ENCODE measurements around the gene GRIFIN. TPM values are rescaled to one million over a fixed set of nuclear protein-coding genes. Genes with fewer than 3 reads are reported as not detected.

GRIFIN gene
- total and polyA plus RNA-seq, 7 donors: not detected

DNA sequence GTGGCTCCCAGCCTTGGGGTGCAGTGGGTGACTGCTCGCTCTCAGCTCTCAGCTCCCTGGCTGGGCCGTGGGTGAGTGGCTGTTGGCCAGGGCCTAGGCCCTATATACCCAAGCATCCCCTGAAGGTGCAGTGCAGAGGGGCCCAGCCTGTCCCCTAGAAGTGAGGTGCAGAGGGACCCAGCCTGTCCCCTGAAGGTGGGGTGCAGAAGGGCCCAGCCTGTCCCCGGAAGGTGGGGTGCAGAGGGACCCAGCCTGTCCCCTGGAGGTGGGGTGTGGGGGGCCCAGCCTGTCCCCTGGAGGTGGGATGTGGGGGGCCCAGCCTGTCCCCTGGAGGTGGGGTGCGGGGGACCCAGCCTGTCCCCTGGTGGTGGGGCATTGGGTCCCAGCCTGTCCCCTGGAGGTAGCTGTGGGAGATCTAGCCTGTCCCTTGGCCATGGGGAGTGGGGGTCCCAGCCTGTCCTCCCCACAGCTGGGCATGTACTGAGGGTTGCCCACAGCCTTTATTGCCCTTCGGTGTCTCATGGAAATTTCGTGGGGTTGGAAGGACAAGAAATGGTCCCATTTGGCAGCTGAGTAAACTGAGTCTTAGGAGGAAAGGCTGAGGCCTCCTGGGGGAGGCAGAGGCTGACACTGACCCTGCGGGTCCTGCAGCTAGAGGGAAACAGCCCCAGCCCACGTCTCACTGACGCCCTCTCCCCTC lies 25.9 kb upstream of the GRIFIN start:
- H3K9me3 ChIP-seq: no peaks in the 10 kb centered on the region
- H3K36me3 ChIP-seq: no peaks in the 10 kb centered on the region
- H3K4me1 ChIP-seq: no peaks in the 10 kb centered on the region
- no peak overlapping the region for H3K27ac ChIP-seq
- intact Hi-C loops (cut with DNase I): no loop called here
- H3K27me3 ChIP-seq: peaks cover 0 to 22% (median 14%) of the 10 kb centered on the region in 3 donors
- no peak for DNase-seq
- TF ChIP-seq POLR2AphosphoS5 (IDR thresholded peaks at IDR 0.05): no peak
- no peak for TF ChIP-seq EP300 (IDR thresholded peaks at IDR 0.05)
- no peak for TF ChIP-seq POLR2A (IDR thresholded peaks at IDR 0.05)
- TF ChIP-seq CTCF (IDR thresholded peaks at IDR 0.05): no peak
- 82 to 90% methylated on average over 9 of the region's 9 CpGs for WGBS, 2 donors
- no peak overlapping the region for H3K4me3 ChIP-seq

DNA sequence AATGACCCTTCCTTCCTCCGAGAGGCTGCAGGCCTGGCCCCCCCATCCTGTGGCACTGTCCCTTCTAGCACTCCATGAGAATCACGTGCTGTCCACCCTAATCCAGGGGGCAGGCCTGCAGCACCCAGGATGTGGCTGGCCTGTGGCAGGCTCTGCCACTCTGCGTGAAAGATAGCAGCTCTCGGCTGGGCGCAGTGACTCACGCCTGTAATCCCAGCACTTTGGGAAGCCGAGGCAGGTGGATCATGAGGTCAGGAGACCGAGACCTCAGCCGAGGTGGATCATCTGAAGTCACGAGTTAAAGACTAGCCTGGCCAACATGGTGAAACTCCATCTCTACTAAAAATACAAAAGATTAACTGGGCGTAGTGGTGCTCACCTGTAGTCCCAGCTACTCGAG lies 24.5 kb upstream of the GRIFIN start:
- Histone ChIP-seq H3K36me3 (no peaks in the 10 kb centered on the region), H3K27me3 (peaks cover 0 to 36% (median 23%) of the 10 kb centered on the region in 3 donors), H3K9me3 (no peaks in the 10 kb centered on the region), H3K4me3 (no peak overlapping the region), H3K27ac (no peak overlapping the region), H3K4me1 (no peaks in the 10 kb centered on the region)
- WGBS, 2 donors: 90 to 92% methylated on average over 12 of the region's 12 CpGs
- DNase-seq: no peak
- no peak for TF ChIP-seq CTCF (IDR thresholded peaks at IDR 0.05)
- no peak for TF ChIP-seq EP300 (IDR thresholded peaks at IDR 0.05)
- no peak for TF ChIP-seq POLR2AphosphoS5 (IDR thresholded peaks at IDR 0.05)
- TF ChIP-seq POLR2A (IDR thresholded peaks at IDR 0.05): no peak
- intact Hi-C loops (cut with DNase I): no loop called here

DNA sequence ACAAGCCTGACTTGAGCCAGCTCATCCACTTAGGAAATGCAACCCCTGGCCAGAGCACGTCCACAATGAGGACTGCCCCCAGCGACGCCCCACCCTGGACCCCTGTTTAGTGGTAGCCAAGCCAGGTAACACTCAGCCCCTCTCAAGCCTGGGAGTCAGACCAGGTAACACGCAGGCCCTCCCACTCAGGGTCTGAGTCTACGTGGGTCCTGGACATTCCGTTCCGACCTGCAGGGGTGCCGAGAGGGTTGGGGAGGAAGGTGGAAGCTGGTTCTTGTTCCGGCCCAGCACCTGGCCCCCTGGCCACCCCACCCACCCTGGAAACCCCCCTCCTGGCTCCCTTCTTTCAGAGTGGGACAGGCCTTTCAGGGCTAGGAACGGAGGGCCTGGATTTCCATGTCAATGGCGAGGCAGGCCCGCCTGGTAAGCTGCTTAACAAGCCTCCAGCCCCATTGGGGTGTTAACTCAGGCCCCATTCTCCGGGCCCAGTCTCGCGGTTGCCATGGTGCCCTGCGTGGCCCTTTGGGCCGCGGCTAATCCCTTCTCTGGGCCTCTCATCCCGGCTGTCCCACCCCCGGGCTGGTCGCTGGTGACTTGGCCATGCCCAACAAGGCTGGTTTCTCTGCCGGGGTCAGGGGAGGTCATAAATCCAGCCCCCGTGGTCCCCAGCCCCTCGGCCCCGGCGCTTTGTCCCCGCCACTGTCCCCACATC lies 23.7 kb upstream of the GRIFIN start:
- H3K27me3 ChIP-seq: peaks cover 0 to 42% (median 24%) of the 10 kb centered on the region in 3 donors
- H3K9me3 ChIP-seq: no peaks in the 10 kb centered on the region
- H3K27ac ChIP-seq: no peak overlapping the region
- no peak for TF ChIP-seq CTCF (IDR thresholded peaks at IDR 0.05)
- TF ChIP-seq EP300 (IDR thresholded peaks at IDR 0.05): no peak
- no peak for TF ChIP-seq POLR2A (IDR thresholded peaks at IDR 0.05)
- no peak for TF ChIP-seq POLR2AphosphoS5 (IDR thresholded peaks at IDR 0.05)
- no peak for DNase-seq
- no peaks in the 10 kb centered on the region for H3K4me1 ChIP-seq
- no peaks in the 10 kb centered on the region for H3K36me3 ChIP-seq
- WGBS, 2 donors: 88 to 90% methylated on average over 27 of the region's 27 CpGs
- intact Hi-C loops (cut with DNase I): no loop called here
- no peak overlapping the region for H3K4me3 ChIP-seq

DNA sequence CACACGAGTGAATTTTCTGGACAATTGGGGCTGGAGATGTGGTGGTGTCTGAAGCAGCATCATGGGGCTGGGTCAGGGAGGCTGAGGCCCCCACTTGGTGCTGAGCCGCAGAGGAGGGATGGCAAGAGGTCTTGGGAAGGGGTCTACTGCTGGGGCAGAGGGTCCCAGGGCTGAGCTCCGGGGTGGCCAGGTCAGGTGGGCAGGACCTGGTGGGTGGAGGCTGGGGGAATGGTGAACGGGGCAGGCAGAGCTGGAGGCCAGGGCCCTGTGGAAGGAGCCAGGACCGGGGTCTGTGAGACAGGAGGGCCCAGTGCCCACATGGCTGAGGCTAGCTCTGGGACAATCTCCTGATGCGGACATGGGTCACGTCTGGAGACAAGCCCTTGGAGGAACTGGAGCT lies 23.0 kb upstream of the GRIFIN start:
- H3K27ac ChIP-seq: no peak overlapping the region
- TF ChIP-seq POLR2AphosphoS5 (IDR thresholded peaks at IDR 0.05) (no peak), POLR2A (IDR thresholded peaks at IDR 0.05) (no peak), EP300 (IDR thresholded peaks at IDR 0.05) (no peak), CTCF (IDR thresholded peaks at IDR 0.05) (no peak)
- 87 to 89% methylated on average over 7 of the region's 7 CpGs for WGBS, 2 donors
- no peak overlapping the region for H3K4me3 ChIP-seq
- peaks cover 0 to 49% (median 30%) of the 10 kb centered on the region in 3 donors for H3K27me3 ChIP-seq
- intact Hi-C loops (cut with DNase I): no loop called here
- no peaks in the 10 kb centered on the region for H3K36me3 ChIP-seq
- no peaks in the 10 kb centered on the region for H3K9me3 ChIP-seq
- DNase-seq: no peak
- no peaks in the 10 kb centered on the region for H3K4me1 ChIP-seq

Data from sigmoid colon (tissue), 7 donors.